ENCODE measurements around the gene LYRM2.

Gene LYRM2

DNA sequence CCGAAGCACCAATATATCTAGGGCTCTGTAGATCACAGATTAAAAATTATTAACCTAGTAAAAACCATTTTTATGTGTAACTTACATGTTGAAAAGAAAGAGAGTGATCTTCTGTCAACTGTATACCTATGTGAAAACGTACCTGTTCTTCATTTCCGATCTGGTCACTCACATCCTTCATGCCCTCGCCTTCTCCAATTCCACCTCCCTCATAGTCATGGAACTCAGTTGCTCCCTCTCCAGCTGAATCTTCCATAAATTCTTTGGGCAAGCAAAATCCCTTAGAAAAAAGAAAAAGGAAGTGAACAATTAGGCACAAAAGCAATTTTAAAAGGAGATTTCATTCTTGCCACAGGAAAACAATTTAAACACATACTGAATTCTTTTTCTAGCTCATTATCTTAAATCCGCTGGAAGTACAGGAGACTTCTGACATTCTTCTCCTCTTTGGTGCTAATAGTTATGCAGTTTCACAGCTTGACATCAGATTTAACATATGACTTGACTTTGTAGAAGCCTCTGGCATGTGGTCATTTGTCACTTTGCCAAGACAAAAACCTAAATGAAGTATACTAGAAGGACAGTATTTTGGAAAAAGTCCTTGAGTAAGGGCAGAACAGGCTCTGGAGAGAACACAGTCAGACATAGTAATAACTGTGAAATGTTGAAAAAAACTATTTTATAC is 29.5 kb upstream of the LYRM2 start:
- DNase-seq: no peak
- Histone ChIP-seq H3K4me2 (ENCODE audit: low read depth, low read length) (no peak overlapping the region), H3F3A (ENCODE audit: insufficient read depth, low read length) (no peaks in the 10 kb centered on the region; the same call in 1 of the 2 replicates), H2AFZ (ENCODE audit: low read length) (no peak overlapping the region), H3K27me3 (replicated peaks; ENCODE audit: insufficient read depth, low read length) (no peaks in the 10 kb centered on the region), H3K9me3 (replicated peaks; ENCODE audit: insufficient read depth, low read length) (no peaks in the 10 kb centered on the region), H3K27ac (ENCODE audit: low read length) (no peak overlapping the region), H4K20me1 (ENCODE audit: insufficient read depth, low read length) (no peaks in the 10 kb centered on the region), H3K9me2 (replicated peaks; ENCODE audit: insufficient read depth, low read length) (no peaks in the 10 kb centered on the region), H3K4me3 (ENCODE audit: low read length) (no peak overlapping the region), H3K79me2 (ENCODE audit: low read length) (no peaks in the 10 kb centered on the region), H3K36me3 (replicated peaks; ENCODE audit: insufficient read depth, low read length) (peaks cover 6% of the 10 kb centered on the region), H3K9ac (ENCODE audit: low read length) (no peak overlapping the region), H3K4me1 (ENCODE audit: low read length) (no peaks in the 10 kb centered on the region)
- TF ChIP-seq, protein P1, sequence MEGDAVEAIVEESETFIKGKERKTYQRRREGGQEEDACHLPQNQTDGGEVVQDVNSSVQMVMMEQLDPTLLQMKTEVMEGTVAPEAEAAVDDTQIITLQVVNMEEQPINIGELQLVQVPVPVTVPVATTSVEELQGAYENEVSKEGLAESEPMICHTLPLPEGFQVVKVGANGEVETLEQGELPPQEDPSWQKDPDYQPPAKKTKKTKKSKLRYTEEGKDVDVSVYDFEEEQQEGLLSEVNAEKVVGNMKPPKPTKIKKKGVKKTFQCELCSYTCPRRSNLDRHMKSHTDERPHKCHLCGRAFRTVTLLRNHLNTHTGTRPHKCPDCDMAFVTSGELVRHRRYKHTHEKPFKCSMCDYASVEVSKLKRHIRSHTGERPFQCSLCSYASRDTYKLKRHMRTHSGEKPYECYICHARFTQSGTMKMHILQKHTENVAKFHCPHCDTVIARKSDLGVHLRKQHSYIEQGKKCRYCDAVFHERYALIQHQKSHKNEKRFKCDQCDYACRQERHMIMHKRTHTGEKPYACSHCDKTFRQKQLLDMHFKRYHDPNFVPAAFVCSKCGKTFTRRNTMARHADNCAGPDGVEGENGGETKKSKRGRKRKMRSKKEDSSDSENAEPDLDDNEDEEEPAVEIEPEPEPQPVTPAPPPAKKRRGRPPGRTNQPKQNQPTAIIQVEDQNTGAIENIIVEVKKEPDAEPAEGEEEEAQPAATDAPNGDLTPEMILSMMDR (IDR thresholded peaks at IDR 0.05; ENCODE audit: low read length): no peak
- TF ChIP-seq EZH2phosphoT487 (IDR thresholded peaks at IDR 0.05; ENCODE audit: low read length) (no peak), EZH2 (optimal IDR thresholded peaks at IDR 0.05; ENCODE audit: low read depth, low read length) (no peak)

DNA sequence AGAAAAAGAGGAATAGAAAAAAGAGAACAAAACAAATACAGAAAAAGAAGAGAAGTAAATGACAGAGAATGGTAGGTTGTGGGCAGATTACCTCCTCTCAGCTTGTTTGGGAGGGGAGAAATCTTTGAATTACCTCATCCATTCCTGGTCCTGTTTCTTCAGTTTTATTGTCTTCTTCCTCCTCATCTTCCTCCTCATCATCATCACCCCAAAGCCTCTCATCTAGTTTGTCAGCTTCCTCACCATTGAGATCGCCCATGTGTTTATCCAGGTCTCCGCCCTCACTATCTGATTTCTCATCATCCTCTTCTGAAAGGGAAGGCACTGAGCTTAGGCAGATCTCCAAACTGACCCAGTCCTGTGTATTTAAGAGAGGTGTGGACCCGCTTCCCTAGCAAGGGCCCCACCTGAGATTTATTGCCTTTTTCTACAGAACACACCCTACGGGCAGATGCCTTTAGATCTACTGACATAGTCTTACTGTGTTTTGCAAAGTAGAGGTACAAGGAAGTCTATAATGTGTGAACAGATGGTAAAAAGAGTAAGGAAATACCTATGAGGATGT is 24.2 kb upstream of the LYRM2 start:
- Histone ChIP-seq H3K9ac (ENCODE audit: low read length) (no peak overlapping the region), H3K27me3 (replicated peaks; ENCODE audit: insufficient read depth, low read length) (no peaks in the 10 kb centered on the region), H3K27ac (ENCODE audit: low read length) (no peak overlapping the region), H3F3A (ENCODE audit: insufficient read depth, low read length) (no peaks in the 10 kb centered on the region; the same call in 1 of the 2 replicates), H3K4me2 (ENCODE audit: low read depth, low read length) (no peak overlapping the region), H2AFZ (ENCODE audit: low read length) (no peak overlapping the region), H3K4me3 (ENCODE audit: low read length) (no peak overlapping the region), H3K9me2 (replicated peaks; ENCODE audit: insufficient read depth, low read length) (no peaks in the 10 kb centered on the region), H3K4me1 (ENCODE audit: low read length) (no peaks in the 10 kb centered on the region), H3K79me2 (ENCODE audit: low read length) (no peaks in the 10 kb centered on the region), H4K20me1 (ENCODE audit: insufficient read depth, low read length) (no peaks in the 10 kb centered on the region), H3K36me3 (replicated peaks; ENCODE audit: insufficient read depth, low read length) (peaks cover 4% of the 10 kb centered on the region; the same call in 1 of the 2 replicates), H3K9me3 (replicated peaks; ENCODE audit: insufficient read depth, low read length) (no peaks in the 10 kb centered on the region)
- no peak for TF ChIP-seq EZH2phosphoT487 (IDR thresholded peaks at IDR 0.05; ENCODE audit: low read length)
- no peak for TF ChIP-seq EZH2 (optimal IDR thresholded peaks at IDR 0.05; ENCODE audit: low read depth, low read length)
- TF ChIP-seq, protein P1 (IDR thresholded peaks at IDR 0.05; ENCODE audit: low read length): no peak
- no peak for DNase-seq

DNA sequence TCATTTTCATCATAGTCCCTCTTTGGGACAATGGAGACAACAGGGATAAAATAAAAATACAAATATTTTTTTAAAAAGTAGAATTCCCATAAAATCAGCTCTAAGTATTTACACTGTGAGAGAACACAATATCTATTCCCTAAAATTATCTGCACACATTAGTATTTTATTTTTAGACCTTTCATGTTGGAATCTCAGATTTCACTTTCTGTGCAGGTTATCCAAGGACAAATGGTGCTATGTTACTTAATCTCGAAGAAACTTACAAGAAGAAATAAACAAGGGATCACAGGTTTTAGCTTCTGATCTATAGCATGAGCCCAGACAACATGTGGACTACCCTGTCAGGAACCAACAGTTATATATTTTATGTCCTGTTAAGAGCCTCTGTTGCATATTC is 23.0 kb upstream of the LYRM2 start:
- DNase-seq: no peak
- no peak overlapping the region for H3K4me2 ChIP-seq (ENCODE audit: low read depth, low read length)
- TF ChIP-seq, protein P1 (IDR thresholded peaks at IDR 0.05; ENCODE audit: low read length): no peak
- no peak for TF ChIP-seq EZH2phosphoT487 (IDR thresholded peaks at IDR 0.05; ENCODE audit: low read length)
- no peak for TF ChIP-seq EZH2 (optimal IDR thresholded peaks at IDR 0.05; ENCODE audit: low read depth, low read length)
- no peaks in the 10 kb centered on the region; the same call in 1 of the 2 replicates for H3F3A ChIP-seq (ENCODE audit: insufficient read depth, low read length)
- no peaks in the 10 kb centered on the region for H3K27me3 ChIP-seq (replicated peaks; ENCODE audit: insufficient read depth, low read length)
- no peak overlapping the region for H3K27ac ChIP-seq (ENCODE audit: low read length)
- peaks cover 4% of the 10 kb centered on the region; the same call in 1 of the 2 replicates for H3K36me3 ChIP-seq (replicated peaks; ENCODE audit: insufficient read depth, low read length)
- H3K4me1 ChIP-seq (ENCODE audit: low read length): no peaks in the 10 kb centered on the region
- H3K9ac ChIP-seq (ENCODE audit: low read length): no peak overlapping the region
- H3K4me3 ChIP-seq (ENCODE audit: low read length): no peak overlapping the region
- no peaks in the 10 kb centered on the region for H3K9me2 ChIP-seq (replicated peaks; ENCODE audit: insufficient read depth, low read length)
- H3K9me3 ChIP-seq (replicated peaks; ENCODE audit: insufficient read depth, low read length): no peaks in the 10 kb centered on the region
- no peaks in the 10 kb centered on the region for H4K20me1 ChIP-seq (ENCODE audit: insufficient read depth, low read length)
- no peak overlapping the region for H2AFZ ChIP-seq (ENCODE audit: low read length)
- no peaks in the 10 kb centered on the region for H3K79me2 ChIP-seq (ENCODE audit: low read length)

All from MM.1S (cell line).